ENCODE measurements around the gene TRIP13.

DNA sequence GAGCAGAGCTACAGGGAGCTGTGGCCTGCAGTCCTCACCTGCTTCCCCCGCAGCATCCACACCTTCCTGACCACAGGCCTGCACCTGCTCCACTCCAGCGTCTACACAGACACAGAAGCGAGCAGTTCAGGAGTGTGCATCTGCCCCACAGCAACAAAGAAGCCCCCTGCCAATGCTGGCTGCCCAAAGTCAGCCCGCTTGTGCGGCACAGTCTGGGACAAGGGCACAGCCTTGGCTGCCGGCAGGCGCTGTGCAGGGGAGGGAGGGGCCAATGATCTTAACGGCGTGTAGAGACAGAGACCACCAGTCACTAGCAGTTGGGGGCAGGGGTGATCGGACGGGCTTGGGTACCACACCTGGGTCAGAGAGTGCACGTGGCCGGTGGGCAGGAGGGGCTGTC, 6.6 kb upstream of the TRIP13 start:
- TF ChIP-seq EZH2 (IDR thresholded peaks at IDR 0.05; ENCODE audit: insufficient read depth, poor library complexity, severe bottlenecking) = no peak
- no peak for TF ChIP-seq EZH2phosphoT487 (IDR thresholded peaks at IDR 0.05; ENCODE audit: insufficient read depth, low read depth)
